ENCODE measurements around the gene MFSD12. TPM values are rescaled to one million over a fixed set of nuclear protein-coding genes. Genes with fewer than 3 reads are reported as not detected.
"Not testable (repeated sequence)": the region's sequence is repeated elsewhere in the genome, so short reads cannot be mapped to it uniquely, and the experiment has no call there.

Gene MFSD12
- total and polyA plus RNA-seq, 2 of the 8 experiments (the other 6 are each of a cell fraction or from before 2014, with no cell fraction given), result 59.6 to 71.3 TPM

DNA sequence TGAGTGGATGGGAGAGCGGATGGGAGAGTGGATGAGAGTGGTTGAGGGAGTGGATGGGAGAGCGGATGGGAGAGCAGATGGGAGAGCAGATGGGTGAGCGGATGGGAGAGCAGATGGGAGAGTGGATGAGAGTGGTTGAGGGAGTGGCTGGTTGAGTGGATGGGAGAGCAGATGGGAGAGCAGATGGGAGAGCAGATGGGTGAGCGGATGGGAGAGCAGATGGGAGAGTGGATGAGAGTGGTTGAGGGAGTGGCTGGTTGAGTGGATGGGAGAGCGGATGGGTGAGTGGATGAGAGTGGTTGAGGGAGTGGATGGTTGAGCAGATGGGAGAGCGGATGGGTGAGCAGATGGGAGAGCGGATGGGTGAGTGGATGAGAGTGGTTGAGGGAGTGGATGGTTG, 28.1 kb downstream of the MFSD12 start:
- H2BK12ac ChIP-seq (ENCODE audit: low read depth, low read length); H3K23ac ChIP-seq (ENCODE audit: insufficient read length); H2AK5ac ChIP-seq (ENCODE audit: low read depth, low read length); H3K23me2 ChIP-seq (ENCODE audit: low read depth, low read length); H2BK15ac ChIP-seq (ENCODE audit: low read length); H3K4me2 ChIP-seq (ENCODE audit: insufficient read depth in 1 of 2, low read depth in 2 of 2, low read length in 2 of 2); H4K8ac ChIP-seq (ENCODE audit: extremely low read depth, insufficient read depth, low read length); H2BK120ac ChIP-seq (replicated peaks; ENCODE audit: low read depth, low read length); H4K5ac ChIP-seq (ENCODE audit: insufficient read length, low read depth, low read length); H3K79me2 ChIP-seq (ENCODE audit: control insufficient read depth in 1 of 2, insufficient read depth in 2 of 2, low read length in 2 of 2); H4K91ac ChIP-seq (replicated peaks; ENCODE audit: insufficient read length, low read length); H3K56ac ChIP-seq (replicated peaks; ENCODE audit: insufficient read length, low read depth, low read length); DNase-seq (ENCODE audit: low read depth in 1 of 2, low spot score in 2 of 2); H2AFZ ChIP-seq (ENCODE audit: low read length); H3K14ac ChIP-seq (ENCODE audit: insufficient read length); H4K20me1 ChIP-seq (replicated peaks in 1 of 2; ENCODE audit: control insufficient read depth in 1 of 2, insufficient read depth in 2 of 2, low read length in 2 of 2); H3K79me1 ChIP-seq (ENCODE audit: low read depth, low read length); H3K9ac ChIP-seq (replicated peaks in 1 of 4; ENCODE audit: extremely low read depth in 1 of 4, low read depth in 3 of 4, low read length in 3 of 4); CTCF ChIA-PET (ENCODE audit: partially characterized antibody); H3K9me3 ChIP-seq (ENCODE audit: insufficient read depth in 2 of 2, low read depth in 1 of 2, low read length in 1 of 2); H2BK5ac ChIP-seq (ENCODE audit: low read depth, low read length); H3K4me3 ChIP-seq (ENCODE audit: extremely low read depth in 1 of 4, insufficient read depth in 2 of 4, low read depth in 3 of 4, low read length in 4 of 4); POLR2A ChIA-PET (ENCODE audit: partially characterized antibody); H3K4me1 ChIP-seq (replicated peaks in 1 of 4; ENCODE audit: control insufficient read depth in 3 of 4, insufficient read depth in 4 of 4, low read length in 3 of 4); H2BK20ac ChIP-seq (ENCODE audit: low read length); H3K27me3 ChIP-seq (replicated peaks in 1 of 4; ENCODE audit: control insufficient read depth in 3 of 4, extremely low read depth in 1 of 4, insufficient read depth in 3 of 4, low read length in 3 of 4); H3K18ac ChIP-seq (ENCODE audit: extremely low read depth, low read length); H3K27ac ChIP-seq (ENCODE audit: low read depth, low read length); FAIRE-seq; H3K4ac ChIP-seq (replicated peaks; ENCODE audit: insufficient read length, low read depth, low read length): not testable (repeated sequence)
- 85% methylated on average over 7 of the region's 7 CpGs; no CpG with 5 or more reads in 1 of the 2 experiments for WGBS, 2 experiments (ENCODE audit: extremely low coverage in 1 of 2, insufficient coverage in 1 of 2, insufficient read length in 1 of 2, insufficient replicate concordance in 2 of 2, low coverage in 1 of 2, low lambda C conversion rate in 2 of 2, missing lambda C conversion rate in 1 of 2)
- H3K36me3 ChIP-seq (ENCODE audit: control insufficient read depth in 2 of 4, insufficient read depth in 4 of 4, low read length in 3 of 4), result peaks cover 7 to 34% (median 21%) of the 10 kb centered on the region in 4 experiments; a peak in 7 of 8 replicates

Data from H1 (cell line).